ENCODE measurements around the gene VIL1. TPM values are rescaled to one million over a fixed set of nuclear protein-coding genes. Genes with fewer than 3 reads are reported as not detected.

Gene VIL1
- total and polyA plus RNA-seq, 9 of the 15 experiments (the other 6 are each of a cell fraction or from before 2014, with no cell fraction given), result 0.51 to 2.7 (median 1.2) TPM

- TF ChIP-seq TAF9B (IDR thresholded peaks at IDR 0.05; ENCODE audit: partially characterized antibody), result peak; percentile 55
- TF ChIP-seq RBM22 (IDR thresholded peaks at IDR 0.05; ENCODE audit: low read depth, low read length, poor library complexity, severe bottlenecking), result no peak
- peak; percentile 11; the same call in 1 of the 2 replicates for TF ChIP-seq GATAD2A (IDR thresholded peaks at IDR 0.05)
- TF ChIP-seq TRIM24 (IDR thresholded peaks at IDR 0.05), result peak; percentile 25 to 32; a peak in 1 of 4 replicates
- no peak for TF ChIP-seq SMARCC2 (IDR thresholded peaks at IDR 0.05; ENCODE audit: low read depth)
- peak; percentile 59 for TF ChIP-seq TCF3 (CRISPR knock-in tag; IDR thresholded peaks at IDR 0.05)
- peak; percentile 6 to 26; a peak in 2 of 4 replicates for TF ChIP-seq TBL1XR1 (IDR thresholded peaks at IDR 0.05; ENCODE audit: low read length in 2 of 2)
- TF ChIP-seq ATF7 (IDR thresholded peaks at IDR 0.05), result 0 out of 2 replicates have a peak, but pooled peaks have one; percentile 28
- TF ChIP-seq ERF (CRISPR knock-in tag; IDR thresholded peaks at IDR 0.05), result 0 out of 2 replicates have a peak, but pooled peaks have one; percentile 34
- no peak for TF ChIP-seq CEBPZ (IDR thresholded peaks at IDR 0.05; ENCODE audit: borderline replicate concordance, low read depth, low read length)
- no peak for TF ChIP-seq ATF1 (CRISPR knock-in tag; IDR thresholded peaks at IDR 0.05)
- peak; percentile 54 for TF ChIP-seq ATF1 (tag; IDR thresholded peaks at IDR 0.05)
- peak; percentile 52; the same call in 1 of the 2 replicates for TF ChIP-seq SMARCE1 (IDR thresholded peaks at IDR 0.05)
- TF ChIP-seq CHD2 (IDR thresholded peaks at IDR 0.05; ENCODE audit: low read depth, low read length), result no peak
- TF ChIP-seq ZSCAN32 (CRISPR knock-in tag; IDR thresholded peaks at IDR 0.05), result no peak
- peak; percentile 4; the same call in 1 of the 2 replicates for TF ChIP-seq KLF16 (IDR thresholded peaks at IDR 0.05)
- TF ChIP-seq CC2D1A (IDR thresholded peaks at IDR 0.05), result peak; percentile 100
- peak; percentile 30; the same call in 1 of the 2 replicates for TF ChIP-seq PHB (CRISPR knock-in tag; IDR thresholded peaks at IDR 0.05)
- peak; percentile 85 for TF ChIP-seq SMAD4 (CRISPR knock-in tag; conservative IDR thresholded peaks at IDR 0.05)
- no peak for TF ChIP-seq OTX1 (CRISPR knock-in tag; IDR thresholded peaks at IDR 0.05)
- TF ChIP-seq KLF10 (CRISPR knock-in tag; IDR thresholded peaks at IDR 0.05), result 0 out of 2 replicates have a peak, but pooled peaks have one; percentile 36
- no peak for TF ChIP-seq SAFB2 (IDR thresholded peaks at IDR 0.05; ENCODE audit: borderline replicate concordance, low read depth, low read length, severe bottlenecking)
- peak; percentile 25 for TF ChIP-seq E2F8 (IDR thresholded peaks at IDR 0.05; ENCODE audit: low read depth, partially characterized antibody)
- no peak for TF ChIP-seq SAP30 (IDR thresholded peaks at IDR 0.05; ENCODE audit: borderline replicate concordance, insufficient read depth, low read depth, low read length, poor library complexity, severe bottlenecking)
Observed at GRCh38 chr2:218397820-218398436, 21.0 kb upstream of the VIL1 start (continued).

Measured in K562 (cell line).